AG04450 (cell line): ENCODE data around the gene ACP1. TPM values are rescaled to one million over a fixed set of nuclear protein-coding genes. Genes with fewer than 3 reads are reported as not detected.

ENCODE experiments used
- CTCF ChIA-PET: fragments of 300-600, 350-600 bp; formaldehyde crosslinking; extraction: SDS; loops from one replicate; lab custom pipeline; 2022; ENCODE audit warnings: antibody characterized with exemption, inconsistent platforms; lab: Charles Lee
- POLR2A ChIA-PET: fragments of 350-600 bp; formaldehyde crosslinking; extraction: SDS; loops from one replicate; lab custom pipeline; 2021; ENCODE audit warnings: antibody characterized with exemption, inconsistent platforms; lab: Yijun Ruan, JAX
- DNase-seq: peaks from one replicate; pipeline ENCODE4 v3.0.0-alpha.2; 2011; ENCODE audit warnings: low read depth, low spot score
- H3K27ac ChIP-seq: one replicate; pipeline ENCODE4 v1.5.1; 2012; ENCODE audit warnings: low read depth, low read length, control low read depth
- H3K27me3 ChIP-seq: one replicate; pipeline ENCODE4 v1.6.0; 2012; ENCODE audit warnings: low read length; ENCODE audit not compliant: control insufficient read depth, insufficient read depth
- H3K4me3 ChIP-seq: 2 replicates; pipeline ENCODE4 v1.5.1; 2011; ENCODE audit warnings: mild to moderate bottlenecking, low read depth, low read length, control low read depth
- H3K9me3 ChIP-seq: 2 replicates; pipeline ENCODE4 v1.5.1; 2012; ENCODE audit warnings: low read length; ENCODE audit not compliant: control insufficient read depth, insufficient read depth
- polyA plus RNA-seq: library from polyadenylated mRNA; depleted of rRNA; stranded (reverse); fragments of >200 nt; gene quantifications from 2 replicates; pipeline ENCODE4 v1.2.3, GENCODE V29; 2011
- TF ChIP-seq, protein P1 (sequence below): IDR thresholded peaks from 2 replicates; pipeline ENCODE4 v1.5.1; 2011; ENCODE audit warnings: low read depth, low read length, control low read depth, inconsistent platforms

ACP1 gene
- polyA plus RNA-seq, 1 experiment = 126 TPM

DNA sequence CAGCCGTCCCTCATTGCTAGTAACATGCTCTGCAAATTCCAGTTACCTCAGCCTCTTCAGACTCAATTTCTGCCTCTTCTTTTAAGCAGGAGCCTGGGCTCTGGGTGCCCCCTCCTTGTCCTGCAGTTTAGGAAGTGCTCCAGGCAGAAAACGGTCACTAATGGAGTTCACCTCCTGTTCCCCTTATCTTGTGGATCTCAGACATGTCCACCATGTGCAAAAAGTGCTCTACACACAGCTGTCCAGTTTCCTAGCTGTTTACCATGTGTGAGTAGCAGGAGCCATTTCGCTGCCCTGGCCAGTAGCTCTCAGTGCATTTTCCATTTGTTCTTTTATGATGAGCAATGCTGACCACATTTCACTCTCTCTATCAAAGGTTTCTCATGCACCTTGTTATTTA lies 5.8 kb upstream of the ACP1 start:
- Histone ChIP-seq H3K27me3 (no peaks in the 10 kb centered on the region), H3K9me3 (peaks cover 5% of the 10 kb centered on the region), H3K27ac (no peak overlapping the region), H3K4me3 (no peak overlapping the region)
- DNase-seq = no peak
- POLR2A ChIA-PET = no interaction called here
- CTCF ChIA-PET = interaction anchor here (1.3 to 6.5 kb wide), 2 partner anchors 11 to 31 kb away, joined by 7 to 62 read pairs; no protein-coding TSS in a partner anchor
- TF ChIP-seq, protein P1, sequence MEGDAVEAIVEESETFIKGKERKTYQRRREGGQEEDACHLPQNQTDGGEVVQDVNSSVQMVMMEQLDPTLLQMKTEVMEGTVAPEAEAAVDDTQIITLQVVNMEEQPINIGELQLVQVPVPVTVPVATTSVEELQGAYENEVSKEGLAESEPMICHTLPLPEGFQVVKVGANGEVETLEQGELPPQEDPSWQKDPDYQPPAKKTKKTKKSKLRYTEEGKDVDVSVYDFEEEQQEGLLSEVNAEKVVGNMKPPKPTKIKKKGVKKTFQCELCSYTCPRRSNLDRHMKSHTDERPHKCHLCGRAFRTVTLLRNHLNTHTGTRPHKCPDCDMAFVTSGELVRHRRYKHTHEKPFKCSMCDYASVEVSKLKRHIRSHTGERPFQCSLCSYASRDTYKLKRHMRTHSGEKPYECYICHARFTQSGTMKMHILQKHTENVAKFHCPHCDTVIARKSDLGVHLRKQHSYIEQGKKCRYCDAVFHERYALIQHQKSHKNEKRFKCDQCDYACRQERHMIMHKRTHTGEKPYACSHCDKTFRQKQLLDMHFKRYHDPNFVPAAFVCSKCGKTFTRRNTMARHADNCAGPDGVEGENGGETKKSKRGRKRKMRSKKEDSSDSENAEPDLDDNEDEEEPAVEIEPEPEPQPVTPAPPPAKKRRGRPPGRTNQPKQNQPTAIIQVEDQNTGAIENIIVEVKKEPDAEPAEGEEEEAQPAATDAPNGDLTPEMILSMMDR = no peak

DNA sequence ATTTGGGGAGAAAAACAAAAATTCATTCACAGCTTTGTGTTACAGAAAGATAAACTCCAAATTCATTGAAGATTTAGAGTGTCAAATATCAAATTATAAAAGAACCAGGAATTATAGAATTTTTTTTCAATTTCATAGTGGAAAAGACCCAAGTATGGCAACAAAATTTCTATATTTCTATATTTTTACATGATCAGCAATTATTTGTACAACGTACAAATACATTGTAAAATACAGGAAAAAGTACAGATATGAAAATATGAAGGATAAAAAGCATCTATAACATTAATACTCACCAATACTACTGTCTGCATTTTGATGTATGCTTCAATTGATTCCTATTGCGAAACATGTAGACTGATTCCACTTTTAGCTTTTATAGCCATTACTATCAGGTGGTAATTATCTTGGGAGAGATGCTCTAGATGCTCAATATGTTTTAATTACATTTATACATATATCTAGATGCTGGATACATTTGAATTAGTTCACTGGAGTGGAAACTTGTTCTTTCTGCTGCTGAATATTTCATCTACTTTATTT lies 4.9 kb upstream of the ACP1 start:
- no peak overlapping the region for H3K27ac ChIP-seq
- H3K9me3 ChIP-seq = peaks cover 5% of the 10 kb centered on the region
- DNase-seq = no peak
- H3K27me3 ChIP-seq = no peaks in the 10 kb centered on the region
- ChIA-PET CTCF (interaction anchor here (2.3 to 6.5 kb wide), 2 partner anchors 12 to 30 kb away, joined by 7 to 62 read pairs; no protein-coding TSS in a partner anchor), POLR2A (no interaction called here)
- H3K4me3 ChIP-seq = no peak overlapping the region
- TF ChIP-seq, protein P1 = no peak

DNA sequence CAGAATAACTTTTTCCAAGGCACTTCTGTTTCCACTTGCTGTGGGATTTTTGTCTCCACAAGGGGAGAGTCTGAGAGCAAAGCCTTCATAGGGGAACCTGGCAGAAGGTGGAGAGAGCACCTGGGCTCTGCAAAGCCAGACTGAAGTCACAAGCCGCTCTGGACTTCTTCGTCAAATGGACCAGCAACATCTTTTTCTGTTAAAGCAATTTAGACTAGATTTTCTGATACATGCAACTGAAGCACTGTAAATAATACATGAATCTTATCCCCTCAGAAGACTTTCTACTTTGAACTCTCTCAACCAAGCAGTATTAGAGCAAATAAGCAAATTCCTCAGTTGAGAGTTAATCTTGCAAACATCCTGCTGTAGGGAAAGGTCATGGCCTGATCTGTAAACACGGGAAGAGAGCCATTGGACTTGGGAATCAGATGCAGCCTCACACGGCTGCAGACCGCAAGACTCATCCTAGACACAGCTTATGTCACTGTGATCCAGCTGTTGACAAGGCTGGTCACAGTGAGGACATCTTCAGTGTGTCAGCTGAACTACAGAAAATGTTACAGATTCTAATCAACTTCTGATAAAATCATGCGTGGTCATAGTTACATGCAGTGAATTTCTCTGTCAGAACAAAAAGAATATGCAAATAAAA lies 4.1 kb upstream of the ACP1 start:
- POLR2A ChIA-PET = no interaction called here
- TF ChIP-seq, protein P1 = no peak
- no peak overlapping the region for H3K4me3 ChIP-seq
- CTCF ChIA-PET = interaction anchor here (0.9 to 6.5 kb wide), 3 partner anchors 13 to 29 kb away, joined by 3 to 62 read pairs (median 7); no protein-coding TSS in a partner anchor
- H3K27ac ChIP-seq = peak overlapping the region; percentile 21
- H3K27me3 ChIP-seq = no peaks in the 10 kb centered on the region
- peak; percentile 30 for DNase-seq
- peaks cover 5% of the 10 kb centered on the region for H3K9me3 ChIP-seq

DNA sequence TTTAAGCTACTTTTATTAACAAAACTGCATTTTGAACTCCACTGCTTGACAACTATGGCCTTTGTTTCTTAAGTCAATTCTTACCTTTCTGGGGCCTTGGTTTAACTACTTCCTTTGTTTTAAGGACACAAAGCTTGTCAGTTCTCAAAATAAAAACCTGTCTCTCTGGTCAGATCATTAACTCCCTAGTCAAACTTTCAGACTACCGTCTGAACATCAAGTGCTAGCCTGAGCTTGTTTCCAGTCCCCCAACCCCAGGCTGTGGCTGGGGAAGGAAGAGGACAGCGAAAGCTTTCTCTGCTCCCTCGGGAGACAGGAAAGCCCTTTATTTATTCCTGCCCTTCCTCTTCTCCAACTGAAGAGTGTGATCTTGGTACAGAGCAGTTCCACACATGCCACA lies 2.6 kb upstream of the ACP1 start:
- ChIA-PET CTCF (interaction anchor here (1.0 to 6.5 kb wide), 3 partner anchors 15 to 28 kb away, joined by 3 to 62 read pairs (median 7); no protein-coding TSS in a partner anchor), POLR2A (no interaction called here)
- H3K9me3 ChIP-seq = peaks cover 5% of the 10 kb centered on the region
- DNase-seq = no peak
- no peak overlapping the region for H3K4me3 ChIP-seq
- no peak overlapping the region for H3K27ac ChIP-seq
- no peaks in the 10 kb centered on the region for H3K27me3 ChIP-seq
- TF ChIP-seq, protein P1 = no peak

DNA sequence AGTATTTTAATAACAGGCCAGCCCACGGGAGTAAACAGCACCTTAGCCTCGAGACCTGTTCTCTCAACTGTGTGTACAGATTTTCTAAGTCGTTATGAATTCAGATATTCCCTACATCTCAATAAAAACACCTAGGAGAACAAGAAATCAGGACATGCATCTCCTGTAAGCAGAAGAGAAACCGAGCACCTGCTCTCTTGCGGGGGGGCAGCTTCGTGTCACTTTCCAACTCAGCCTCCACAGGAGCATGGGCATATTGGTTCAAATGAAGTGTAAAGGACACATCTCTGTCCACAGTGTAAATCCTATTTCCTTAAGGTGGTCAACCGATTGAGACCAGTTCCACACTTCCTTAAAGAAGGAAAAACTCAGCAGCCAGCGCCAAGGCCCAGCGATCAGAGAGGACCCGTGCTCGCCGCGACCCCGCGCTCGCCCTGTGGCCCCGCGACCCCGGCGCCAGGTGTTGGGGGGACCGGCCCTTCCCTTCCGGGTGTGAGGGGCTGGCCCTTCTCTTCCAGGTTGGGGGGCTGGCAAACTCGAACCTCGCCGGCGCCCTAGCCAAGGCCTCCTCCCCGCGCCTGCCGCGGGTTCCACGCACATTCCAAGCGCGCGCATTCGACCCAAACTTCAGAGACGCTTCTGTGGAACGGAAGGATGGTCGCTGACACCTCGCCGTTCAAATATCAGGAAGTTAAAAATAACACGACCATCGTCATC lies 1.6 kb upstream of the ACP1 start:
- POLR2A ChIA-PET = no interaction called here
- TF ChIP-seq, protein P1 = no peak
- DNase-seq = no peak
- CTCF ChIA-PET = interaction anchor here (1.0 to 6.5 kb wide), 2 partner anchors 16 to 17 kb away, joined by 6 to 62 read pairs; no protein-coding TSS in a partner anchor
- Histone ChIP-seq H3K9me3 (peaks cover 5% of the 10 kb centered on the region), H3K27me3 (no peaks in the 10 kb centered on the region), H3K27ac (no peak overlapping the region), H3K4me3 (peak overlapping the region; percentile 97)
